K562 (cell line): ENCODE data around the gene CDH8. TPM values are rescaled to one million over a fixed set of nuclear protein-coding genes. Genes with fewer than 3 reads are reported as not detected.

Experiments
- E2F5 ChIP-seq: sonication (generic); formaldehyde crosslinking; IDR thresholded peaks from 2 replicates; pipeline ENCODE4 v1.8.0; 2022; ENCODE audit warnings: mild to moderate bottlenecking, missing genetic modification reagents
- HDAC1 ChIP-seq, 2 experiments: fragments of 450-650 bp; IDR thresholded peaks; 2 replicates each; pipeline ENCODE4 v1.6.1; 2016 to 2017; ENCODE audit warnings: inconsistent platforms in 1 of 2, mild to moderate bottlenecking in 1 of 2, moderate library complexity in 1 of 2
- HNRNPH1 ChIP-seq: fragments of 200-400 bp; formaldehyde crosslinking; optimal IDR thresholded peaks from 2 replicates; pipeline ENCODE3; 2017; ENCODE audit warnings: low read depth, mild to moderate bottlenecking, low read length, moderate library complexity
- MAFK ChIP-seq: IDR thresholded peaks from 2 replicates; pipeline ENCODE4 v1.6.1; 2011; ENCODE audit warnings: low read length, improper control_type of control experiment
- SMARCA4 ChIP-seq: fragments of 450-650 bp; IDR thresholded peaks from 2 replicates; pipeline ENCODE4 v1.6.1; 2016
- YY1 ChIP-seq, 3 experiments: IDR thresholded peaks; 2 replicates each; pipeline ENCODE4 v1.6.1; 2011; ENCODE audit warnings: low read length in 2 of 3, mild to moderate bottlenecking in 2 of 3, moderate library complexity in 2 of 3, borderline replicate concordance in 1 of 3, control low read depth in 1 of 3, low read depth in 1 of 3; ENCODE audit not compliant: insufficient read depth in 3 of 3, insufficient replicate concordance in 2 of 3, control insufficient read depth in 1 of 3, insufficient read length in 1 of 3; ENCODE audit errors: extremely low read depth in 1 of 3
- ZFP36 ChIP-seq: fragments of 150-350 bp; IDR thresholded peaks from 2 replicates; pipeline ENCODE4 v1.6.1; 2018; ENCODE audit warnings: low read length, low read depth; ENCODE audit not compliant: partially characterized antibody
- ZNF239 ChIP-seq: fragments of 250-450 bp; sonication (Bioruptor Pico); IDR thresholded peaks from 2 replicates; pipeline ENCODE4 v1.4.0; 2020; ENCODE audit warnings: mild to moderate bottlenecking
- ZNF318 ChIP-seq, 2 experiments: fragments of 450-650 bp; IDR thresholded peaks; 2 replicates each; pipeline ENCODE4 v1.6.1; 2016; ENCODE audit warnings: mild to moderate bottlenecking in 2 of 2, borderline replicate concordance in 1 of 2, low read depth in 1 of 2, moderate library complexity in 1 of 2
- ZNF699 ChIP-seq: fragments of 250-450 bp; sonication (Bioruptor Pico); IDR thresholded peaks from 2 replicates; pipeline ENCODE4 v1.8.0; 2021; ENCODE audit warnings: mild to moderate bottlenecking, moderate library complexity; ENCODE audit not compliant: insufficient replicate concordance
- polyA plus RNA-seq, 8 experiments: library from polyadenylated mRNA; depleted of rRNA in 4 of 8; stranded (reverse) in 5 of 8; unstranded in 3 of 8; fragments of >200 nt; fragmentation: Nextera tagmentation in 2 of 8; fragmentation: Illumina TruSeq in 1 of 8; extraction: Ambion mirVana in 2 of 8; extraction: Trizol in 1 of 8; gene quantifications; 2 replicates each; pipeline versions ENCODE4 v1.2.1 to v1.2.3, GENCODE V29; 2011 to 2014; ENCODE audit warnings: inconsistent platforms in 1 of 8, missing spikeins in 1 of 8
- total RNA-seq, 7 experiments: library from RNA; depleted of rRNA in 6 of 7; stranded (reverse); fragments of >200 nt in 6 of 7; fragmentation: Illumina TruSeq in 2 of 7; extraction: Trizol in 2 of 7; gene quantifications; 2 replicates each; pipeline versions ENCODE4 v1.2.1 to v1.2.3, GENCODE V29; 2011 to 2021; ENCODE audit warnings: low replicate concordance in 1 of 7
- TF ChIP-seq, protein P1 (sequence below): sonication (generic); formaldehyde crosslinking; IDR thresholded peaks from 2 replicates; pipeline ENCODE4 v1.8.1; 2023; ENCODE audit warnings: mild to moderate bottlenecking, missing genetic modification reagents

Gene CDH8
- total and polyA plus RNA-seq, 9 of the 15 experiments (the other 6 are each of a cell fraction or from before 2014, with no cell fraction given), result 0.22 to 1.4 (median 0.42) TPM; not detected in 4

DNA sequence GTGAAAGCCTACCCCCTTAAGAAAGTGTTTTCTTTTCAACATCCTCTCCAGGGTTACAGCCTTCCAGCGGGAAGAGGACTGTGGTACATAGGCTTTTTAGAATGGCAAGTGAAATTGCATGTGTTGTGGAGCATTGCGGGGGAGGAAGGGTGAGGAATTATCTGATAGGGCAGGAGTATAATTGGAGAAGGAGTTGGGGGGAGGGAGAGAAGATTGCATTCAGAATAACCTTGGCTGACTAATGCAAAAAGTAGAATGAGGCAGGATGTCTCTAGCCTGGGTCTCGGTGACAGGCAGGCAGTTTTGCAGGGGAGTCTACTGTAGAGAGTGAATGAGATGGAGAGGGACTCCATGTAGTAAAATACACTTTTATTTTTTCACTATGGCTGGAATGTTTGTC is 2.4 kb upstream of the CDH8 start (continued):
- TF ChIP-seq ZNF318 (IDR thresholded peaks at IDR 0.05; ENCODE audit: borderline replicate concordance in 1 of 2, low read depth in 1 of 2) (no peak), HDAC1 (IDR thresholded peaks at IDR 0.05) (no peak), ZNF239 (CRISPR knock-in tag) (no peak), YY1 (IDR thresholded peaks at IDR 0.05; ENCODE audit: borderline replicate concordance in 1 of 3, control insufficient read depth in 1 of 3, extremely low read depth in 1 of 3, insufficient read depth in 3 of 3, insufficient read length in 1 of 3, insufficient replicate concordance in 2 of 3, low read depth in 1 of 3, low read length in 2 of 3) (no peak), HNRNPH1 (no peak), ZFP36 (no peak), SMARCA4 (no peak), E2F5 (CRISPR knock-in tag) (no peak), ZNF699 (CRISPR knock-in tag) (no peak), MAFK (no peak)
- TF ChIP-seq, protein P1, sequence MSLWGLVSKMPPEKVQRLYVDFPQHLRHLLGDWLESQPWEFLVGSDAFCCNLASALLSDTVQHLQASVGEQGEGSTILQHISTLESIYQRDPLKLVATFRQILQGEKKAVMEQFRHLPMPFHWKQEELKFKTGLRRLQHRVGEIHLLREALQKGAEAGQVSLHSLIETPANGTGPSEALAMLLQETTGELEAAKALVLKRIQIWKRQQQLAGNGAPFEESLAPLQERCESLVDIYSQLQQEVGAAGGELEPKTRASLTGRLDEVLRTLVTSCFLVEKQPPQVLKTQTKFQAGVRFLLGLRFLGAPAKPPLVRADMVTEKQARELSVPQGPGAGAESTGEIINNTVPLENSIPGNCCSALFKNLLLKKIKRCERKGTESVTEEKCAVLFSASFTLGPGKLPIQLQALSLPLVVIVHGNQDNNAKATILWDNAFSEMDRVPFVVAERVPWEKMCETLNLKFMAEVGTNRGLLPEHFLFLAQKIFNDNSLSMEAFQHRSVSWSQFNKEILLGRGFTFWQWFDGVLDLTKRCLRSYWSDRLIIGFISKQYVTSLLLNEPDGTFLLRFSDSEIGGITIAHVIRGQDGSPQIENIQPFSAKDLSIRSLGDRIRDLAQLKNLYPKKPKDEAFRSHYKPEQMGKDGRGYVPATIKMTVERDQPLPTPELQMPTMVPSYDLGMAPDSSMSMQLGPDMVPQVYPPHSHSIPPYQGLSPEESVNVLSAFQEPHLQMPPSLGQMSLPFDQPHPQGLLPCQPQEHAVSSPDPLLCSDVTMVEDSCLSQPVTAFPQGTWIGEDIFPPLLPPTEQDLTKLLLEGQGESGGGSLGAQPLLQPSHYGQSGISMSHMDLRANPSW (CRISPR knock-in tag), result no peak
- TF ChIP-seq, all 486 proteins: peak for 0
